Activated CD8-positive, alpha-beta memory T cell treated with anti-CD3 and anti-CD28 coated beads, Interleukin-2, amount 10 ng/mL, durations not matched to agents 7 days and 5 days (primary cell): ENCODE data around the gene FCER1G. TPM values are rescaled to one million over a fixed set of nuclear protein-coding genes. Genes with fewer than 3 reads are reported as not detected.
"Not testable (repeated sequence)": the region's sequence is repeated elsewhere in the genome, so short reads cannot be mapped to it uniquely, and the experiment has no call there.

ENCODE experiments used
- ATAC-seq: fragments of 150-1000 bp; cut with Tn5 transposase; one replicate; pipeline ENCODE4 v1.10.0; 2021; ENCODE audit warnings: moderate library complexity
- CTCF ChIA-PET: fragments of 350-600 bp; sonication (Branson Sonifier 250); formaldehyde crosslinking; loops from one replicate; lab custom pipeline; 2021; ENCODE audit warnings: antibody characterized with exemption; lab: Charles Lee
- DNase-seq: peaks from one replicate; pipeline ENCODE4 v3.0.0-alpha.2; 2020
- H3K27ac Mint-ChIP-seq: one replicate; pipeline ENCODE4 v1.8.0; 2021; ENCODE audit warnings: mild to moderate bottlenecking, mixed read lengths
- H3K27me3 Mint-ChIP-seq: one replicate; pipeline ENCODE4 v1.8.0; 2021; ENCODE audit warnings: mixed read lengths
- H3K36me3 Mint-ChIP-seq: one replicate; pipeline ENCODE4 v1.8.0; 2021; ENCODE audit warnings: mild to moderate bottlenecking, mixed read lengths
- H3K4me1 Mint-ChIP-seq: one replicate; pipeline ENCODE4 v1.8.0; 2021; ENCODE audit warnings: mixed read lengths
- H3K4me3 Mint-ChIP-seq: one replicate; pipeline ENCODE4 v1.8.0; 2021; ENCODE audit warnings: mild to moderate bottlenecking, moderate library complexity, mixed read lengths
- H3K9me3 Mint-ChIP-seq: one replicate; pipeline ENCODE4 v1.8.0; 2022; ENCODE audit warnings: low read depth, mixed read lengths
- total RNA-seq, 2 experiments: library from RNA; stranded (reverse); gene quantifications; one replicate each; pipeline ENCODE4 v1.2.3, GENCODE V29; 2021

The FCER1G gene
- total RNA-seq, 2 experiments from 2014 or later: 1.1 to 5.8 TPM

- DNase-seq, H3K4me3 Mint-ChIP-seq, H3K27ac Mint-ChIP-seq, H3K36me3 Mint-ChIP-seq, CTCF ChIA-PET, ATAC-seq: not testable (repeated sequence)
- Mint-ChIP-seq H3K27me3 (peaks cover 54% of the 10 kb centered on the region), H3K4me1 (peaks cover 14% of the 10 kb centered on the region), H3K9me3 (peaks cover 13% of the 10 kb centered on the region)
Measured at GRCh38 chr1:161257109-161257508, 42.0 kb downstream of the FCER1G start.

DNA sequence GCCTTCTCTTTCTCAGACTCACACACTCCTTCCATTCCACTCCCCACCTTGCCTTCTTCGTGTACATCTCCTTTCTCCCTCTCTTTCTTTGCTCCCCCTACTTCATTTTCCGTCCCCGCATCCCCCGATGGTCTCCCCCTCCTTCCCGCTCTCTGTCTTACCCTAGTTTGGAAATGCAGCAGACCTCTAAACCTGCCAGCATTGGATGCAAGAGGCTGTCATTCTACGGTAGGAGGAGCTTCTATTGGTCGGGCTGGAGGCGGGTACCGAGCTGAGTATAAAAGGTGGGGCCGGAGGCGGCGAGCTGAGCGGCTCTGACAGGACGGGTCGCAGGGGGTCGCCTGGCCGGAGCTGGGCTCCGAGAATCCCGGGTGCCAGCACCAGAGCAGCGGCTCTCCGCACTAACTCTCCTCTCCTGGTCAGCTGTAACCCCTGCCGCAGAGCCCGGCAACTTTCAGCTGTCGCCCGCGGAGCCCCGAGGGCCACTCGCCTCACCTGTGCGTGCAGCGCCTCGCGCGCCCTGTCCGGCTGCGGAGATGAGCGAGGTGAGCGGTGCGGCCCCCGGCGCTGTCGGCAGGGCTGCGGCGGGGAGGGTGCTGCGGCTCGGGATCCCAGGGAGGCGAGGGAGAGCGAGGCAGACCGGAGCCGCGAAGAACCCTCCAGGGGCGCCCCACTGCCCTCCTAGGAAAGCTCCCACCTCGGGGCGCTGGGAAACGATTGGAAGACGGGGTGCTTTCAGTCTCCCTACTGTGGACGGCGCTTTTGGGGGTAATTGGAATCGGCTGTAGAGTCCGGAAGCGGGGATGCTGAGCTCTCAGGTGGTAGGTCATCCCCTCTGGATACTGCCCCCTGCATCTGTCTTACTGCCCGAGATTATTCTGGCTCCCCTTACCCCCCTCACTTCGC, 43.6 kb downstream of the FCER1G start, which contains the start of gene PCP4L1:
Gene PCP4L1 (plus strand): TSS at position 307 of the 906 bp plus-strand sequence. CDS start 230 bp downstream, at position 537.
- DNase-seq: peak; percentile 60
- ATAC-seq: peak; percentile 90
- Mint-ChIP-seq H3K27me3 (peaks cover 60% of the 10 kb centered on the region), H3K4me1 (peaks cover 14% of the 10 kb centered on the region), H3K27ac (no peak within 1 kb of the TSS), H3K4me3 (peak within 1 kb of the TSS; percentile 53), H3K36me3 (peaks cover 8% of the 10 kb centered on the region), H3K9me3 (peaks cover 13% of the 10 kb centered on the region)
- CTCF ChIA-PET: interaction anchor here (0.6 to 3.5 kb wide), 5 partner anchors 29 to 154 kb away, joined by 3 to 23 read pairs (median 3); partner anchors contain the start of gene NDUFS2

GRCh38 chr1:161259345-161259702, 44.2 kb downstream of the FCER1G start:
- CTCF ChIA-PET: interaction anchor here (0.6 to 3.5 kb wide), 4 partner anchors 29 to 123 kb away, joined by 3 to 23 read pairs (median 4); no protein-coding TSS in a partner anchor
- ATAC-seq: no peak
- Mint-ChIP-seq H3K4me3 (peak overlapping the region; percentile 53), H3K36me3 (peaks cover 8% of the 10 kb centered on the region), H3K4me1 (peaks cover 14% of the 10 kb centered on the region), H3K9me3 (peaks cover 13% of the 10 kb centered on the region), H3K27me3 (peaks cover 60% of the 10 kb centered on the region), H3K27ac (no peak overlapping the region)
- no peak for DNase-seq

- Mint-ChIP-seq H3K4me3 (no peak overlapping the region), H3K9me3 (peaks cover 13% of the 10 kb centered on the region), H3K36me3 (peaks cover 8% of the 10 kb centered on the region), H3K27ac (no peak overlapping the region), H3K27me3 (peaks cover 62% of the 10 kb centered on the region), H3K4me1 (peaks cover 14% of the 10 kb centered on the region)
- ATAC-seq (no peak), DNase-seq (no peak)
- CTCF ChIA-PET: interaction anchor here (0.6 to 3.5 kb wide), 4 partner anchors 29 to 123 kb away, joined by 3 to 23 read pairs (median 4); no protein-coding TSS in a partner anchor
Measured at GRCh38 chr1:161259765-161260164, 44.7 kb downstream of the FCER1G start.

GRCh38 chr1:161260376-161261260, 45.5 kb downstream of the FCER1G start:
- peaks cover 13% of the 10 kb centered on the region for H3K9me3 Mint-ChIP-seq

GRCh38 chr1:161261261-161262235, 46.5 kb downstream of the FCER1G start:
- H3K27me3 Mint-ChIP-seq: peaks cover 60% of the 10 kb centered on the region
- DNase-seq (no peak), ATAC-seq (no peak)
- H3K4me3 Mint-ChIP-seq: no peak overlapping the region
- H3K9me3 Mint-ChIP-seq: peaks cover 13% of the 10 kb centered on the region
- H3K4me1 Mint-ChIP-seq: peaks cover 14% of the 10 kb centered on the region
- peaks cover 8% of the 10 kb centered on the region for H3K36me3 Mint-ChIP-seq
- CTCF ChIA-PET: interaction anchor here (1.1 to 3.5 kb wide), 3 partner anchors 30 to 121 kb away, joined by 3 to 23 read pairs (median 3); partner anchors contain the start of gene TOMM40L
- no peak overlapping the region for H3K27ac Mint-ChIP-seq

More at GRCh38 chr1:161260376-161261260, 45.5 kb downstream of the FCER1G start:
- H3K4me3 Mint-ChIP-seq: no peak overlapping the region
- peaks cover 8% of the 10 kb centered on the region for H3K36me3 Mint-ChIP-seq
- peaks cover 14% of the 10 kb centered on the region for H3K4me1 Mint-ChIP-seq
- peaks cover 66% of the 10 kb centered on the region for H3K27me3 Mint-ChIP-seq
- ATAC-seq (no peak), DNase-seq (no peak)
- CTCF ChIA-PET: interaction anchor here (1.1 to 3.5 kb wide), 4 partner anchors 30 to 122 kb away, joined by 3 to 23 read pairs (median 4); partner anchors contain the start of gene TOMM40L
- no peak overlapping the region for H3K27ac Mint-ChIP-seq

GRCh38 chr1:161265305-161265704, 50.2 kb downstream of the FCER1G start:
- CTCF ChIA-PET: interaction anchor here (1.0 kb wide), 1 partner anchor 19 kb away, joined by 3 read pairs; no protein-coding TSS in a partner anchor
- no peaks in the 10 kb centered on the region for H3K9me3 Mint-ChIP-seq
- peaks cover 3% of the 10 kb centered on the region for H3K4me1 Mint-ChIP-seq
- H3K27me3 Mint-ChIP-seq: peaks cover 31% of the 10 kb centered on the region
- ATAC-seq: no peak
- H3K4me3 Mint-ChIP-seq: no peak overlapping the region
- no peak overlapping the region for H3K27ac Mint-ChIP-seq
- H3K36me3 Mint-ChIP-seq: no peaks in the 10 kb centered on the region
- DNase-seq: no peak

- CTCF ChIA-PET: interaction anchor here (1.0 kb wide), 1 partner anchor 18 kb away, joined by 3 read pairs; no protein-coding TSS in a partner anchor
- Mint-ChIP-seq H3K4me1 (peaks cover 3% of the 10 kb centered on the region), H3K36me3 (no peaks in the 10 kb centered on the region), H3K9me3 (no peaks in the 10 kb centered on the region), H3K27me3 (peaks cover 23% of the 10 kb centered on the region), H3K4me3 (no peak overlapping the region), H3K27ac (no peak overlapping the region)
- DNase-seq (no peak), ATAC-seq (no peak)
Measured at GRCh38 chr1:161266202-161266601, 51.1 kb downstream of the FCER1G start.

DNA sequence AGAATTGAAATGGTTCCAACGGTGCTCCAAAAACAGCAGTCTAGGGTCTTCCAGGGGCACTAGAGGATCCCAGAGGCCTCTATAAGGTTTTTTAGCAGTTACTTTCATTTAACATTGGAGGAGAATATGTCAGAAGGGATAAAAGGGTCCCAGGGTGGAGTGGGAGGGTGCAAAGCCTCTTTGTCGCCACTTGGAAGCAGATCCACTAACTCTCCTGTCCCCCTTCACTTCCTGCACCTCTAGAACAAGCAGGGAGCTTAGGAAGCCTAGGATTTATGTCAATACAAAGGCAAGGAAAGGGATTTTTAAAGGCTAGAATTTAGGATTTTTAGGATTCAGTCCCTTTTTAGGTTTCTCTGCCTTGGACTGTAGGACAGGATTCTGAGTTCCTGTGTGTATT, 51.7 kb downstream of the FCER1G start:
- Mint-ChIP-seq H3K36me3 (no peaks in the 10 kb centered on the region), H3K4me1 (peaks cover 3% of the 10 kb centered on the region), H3K9me3 (no peaks in the 10 kb centered on the region), H3K27me3 (peaks cover 19% of the 10 kb centered on the region), H3K4me3 (no peak overlapping the region), H3K27ac (no peak overlapping the region)
- no peak for ATAC-seq
- CTCF ChIA-PET: no interaction called here
- DNase-seq: no peak

- Mint-ChIP-seq H3K9me3 (no peaks in the 10 kb centered on the region), H3K27me3 (peaks cover 20% of the 10 kb centered on the region), H3K27ac (no peak overlapping the region), H3K36me3 (no peaks in the 10 kb centered on the region), H3K4me3 (no peak overlapping the region), H3K4me1 (peaks cover 3% of the 10 kb centered on the region)
- DNase-seq: no peak
- ATAC-seq: no peak
- CTCF ChIA-PET: no interaction called here
Measured at GRCh38 chr1:161267321-161267720, 52.2 kb downstream of the FCER1G start.
